Measurements from ENCODE around the gene GRK3. TPM values are rescaled to one million over a fixed set of nuclear protein-coding genes. Genes with fewer than 3 reads are reported as not detected.
A peak's percentile ranks its signal among the peaks of the same experiment; 100 is the strongest.

The GRK3 gene
- total RNA-seq, 1 donor from 2014 or later, result 7.1 TPM

DNA sequence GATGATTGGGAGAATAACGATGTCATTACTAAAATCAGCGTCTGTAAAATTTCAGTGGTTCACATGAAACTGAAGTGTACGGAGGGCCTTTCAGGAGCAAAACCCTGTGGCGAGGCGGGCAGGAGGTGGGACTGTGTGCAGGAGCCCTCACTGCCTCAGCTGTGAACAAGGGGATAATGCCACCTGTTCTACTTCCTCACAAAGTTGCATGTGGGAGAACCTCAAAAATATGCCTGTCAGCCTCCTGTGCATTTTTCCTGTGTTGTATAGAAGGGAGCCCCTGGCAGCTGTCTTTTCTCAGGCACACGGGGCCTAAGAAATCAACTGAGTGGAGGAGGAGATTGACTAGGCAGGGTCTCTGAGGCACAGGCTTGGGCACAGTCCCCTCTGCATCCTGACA is 134.5 kb downstream of the GRK3 start:
- no peaks in the 10 kb centered on the region for H3K9me3 Mint-ChIP-seq (ENCODE audit: unreplicated experiment)
- no peak for DNase-seq (ENCODE audit: low spot score)
- peaks cover 4% of the 10 kb centered on the region for H3K4me1 Mint-ChIP-seq (ENCODE audit: unreplicated experiment)
- H3K27me3 Mint-ChIP-seq (ENCODE audit: unreplicated experiment), result peaks cover 4% of the 10 kb centered on the region
- H3K4me3 Mint-ChIP-seq (ENCODE audit: unreplicated experiment), result peak overlapping the region; percentile 38
- no peak overlapping the region for H3K27ac Mint-ChIP-seq (ENCODE audit: unreplicated experiment)
- TF ChIP-seq, protein P1, sequence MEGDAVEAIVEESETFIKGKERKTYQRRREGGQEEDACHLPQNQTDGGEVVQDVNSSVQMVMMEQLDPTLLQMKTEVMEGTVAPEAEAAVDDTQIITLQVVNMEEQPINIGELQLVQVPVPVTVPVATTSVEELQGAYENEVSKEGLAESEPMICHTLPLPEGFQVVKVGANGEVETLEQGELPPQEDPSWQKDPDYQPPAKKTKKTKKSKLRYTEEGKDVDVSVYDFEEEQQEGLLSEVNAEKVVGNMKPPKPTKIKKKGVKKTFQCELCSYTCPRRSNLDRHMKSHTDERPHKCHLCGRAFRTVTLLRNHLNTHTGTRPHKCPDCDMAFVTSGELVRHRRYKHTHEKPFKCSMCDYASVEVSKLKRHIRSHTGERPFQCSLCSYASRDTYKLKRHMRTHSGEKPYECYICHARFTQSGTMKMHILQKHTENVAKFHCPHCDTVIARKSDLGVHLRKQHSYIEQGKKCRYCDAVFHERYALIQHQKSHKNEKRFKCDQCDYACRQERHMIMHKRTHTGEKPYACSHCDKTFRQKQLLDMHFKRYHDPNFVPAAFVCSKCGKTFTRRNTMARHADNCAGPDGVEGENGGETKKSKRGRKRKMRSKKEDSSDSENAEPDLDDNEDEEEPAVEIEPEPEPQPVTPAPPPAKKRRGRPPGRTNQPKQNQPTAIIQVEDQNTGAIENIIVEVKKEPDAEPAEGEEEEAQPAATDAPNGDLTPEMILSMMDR (IDR thresholded peaks at IDR 0.05; ENCODE audit: unreplicated experiment), result no peak
- H3K36me3 Mint-ChIP-seq (ENCODE audit: low read depth, unreplicated experiment), result peaks cover 3% of the 10 kb centered on the region

DNA sequence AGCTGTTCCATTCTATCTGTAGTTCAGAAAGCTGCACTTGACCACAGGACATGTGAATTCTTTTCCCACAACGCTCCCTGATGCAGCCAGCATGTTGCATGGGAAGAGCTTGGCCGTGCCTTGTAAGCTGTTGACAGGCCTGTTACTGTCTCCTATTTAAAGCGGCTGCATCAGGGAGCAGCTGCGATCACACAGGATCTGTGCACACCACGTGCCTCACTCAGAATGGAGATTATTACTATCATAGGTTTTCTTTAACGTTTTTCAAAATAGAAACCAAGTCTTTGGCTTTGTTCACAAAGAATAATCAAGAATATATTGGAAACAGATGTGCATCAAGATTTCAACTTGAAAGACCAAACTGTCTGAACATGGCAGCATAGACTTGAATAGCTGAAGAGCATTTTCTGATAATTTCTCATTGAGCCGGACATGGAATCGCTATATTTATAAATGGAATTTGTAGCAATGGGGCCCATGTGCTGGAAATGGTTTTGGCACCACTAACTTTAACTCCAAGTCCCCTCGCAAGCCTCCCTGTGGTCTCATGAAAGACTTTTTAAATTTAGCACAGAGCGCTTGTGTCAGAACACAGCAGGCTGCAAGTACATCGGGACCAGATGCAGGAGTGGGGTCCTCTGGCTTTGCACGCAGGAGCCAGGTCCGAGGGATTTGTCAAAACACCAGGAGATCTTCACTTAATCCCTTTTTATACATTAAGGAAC is 136.7 kb downstream of the GRK3 start:
- H3K4me3 Mint-ChIP-seq (ENCODE audit: unreplicated experiment), result no peak overlapping the region
- peaks cover 4% of the 10 kb centered on the region for H3K4me1 Mint-ChIP-seq (ENCODE audit: unreplicated experiment)
- H3K27ac Mint-ChIP-seq (ENCODE audit: unreplicated experiment), result no peak overlapping the region
- TF ChIP-seq, protein P1 (IDR thresholded peaks at IDR 0.05; ENCODE audit: unreplicated experiment), result no peak
- peaks cover 6% of the 10 kb centered on the region for H3K27me3 Mint-ChIP-seq (ENCODE audit: unreplicated experiment)
- no peak for DNase-seq (ENCODE audit: low spot score)
- peaks cover 3% of the 10 kb centered on the region for H3K36me3 Mint-ChIP-seq (ENCODE audit: low read depth, unreplicated experiment)
- H3K9me3 Mint-ChIP-seq (ENCODE audit: unreplicated experiment), result no peaks in the 10 kb centered on the region

DNA sequence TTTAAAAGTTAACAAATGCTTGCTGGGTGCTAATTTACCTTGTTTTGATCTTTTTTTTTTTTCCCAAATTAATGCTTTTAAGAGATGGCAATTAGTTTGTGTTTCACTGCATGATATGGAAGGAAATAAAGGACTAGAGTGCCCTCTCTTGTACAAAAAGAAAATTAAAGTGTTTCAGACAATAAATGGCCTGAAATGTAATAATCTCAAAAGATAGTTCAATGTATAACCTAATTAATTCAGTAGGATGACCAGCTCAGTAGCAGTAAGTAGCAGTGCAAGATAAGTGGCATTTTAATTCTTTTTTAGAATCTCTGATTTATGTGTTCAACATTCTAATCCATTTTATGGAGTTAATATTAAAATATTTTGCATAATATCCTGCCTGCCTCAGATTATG is 137.6 kb downstream of the GRK3 start:
- H3K4me3 Mint-ChIP-seq (ENCODE audit: unreplicated experiment), result no peak overlapping the region
- peaks cover 6% of the 10 kb centered on the region for H3K27me3 Mint-ChIP-seq (ENCODE audit: unreplicated experiment)

GRCh38 chr22:25702571-25703167 is 138.2 kb downstream of the GRK3 start:
- Mint-ChIP-seq H3K9me3 (ENCODE audit: unreplicated experiment) (no peaks in the 10 kb centered on the region), H3K4me1 (ENCODE audit: unreplicated experiment) (peaks cover 4% of the 10 kb centered on the region), H3K36me3 (ENCODE audit: low read depth, unreplicated experiment) (peaks cover 5% of the 10 kb centered on the region), H3K27me3 (ENCODE audit: unreplicated experiment) (peaks cover 6% of the 10 kb centered on the region), H3K27ac (ENCODE audit: unreplicated experiment) (no peak overlapping the region), H3K4me3 (ENCODE audit: unreplicated experiment) (no peak overlapping the region)
- DNase-seq (ENCODE audit: low spot score), result no peak
- TF ChIP-seq, protein P1 (IDR thresholded peaks at IDR 0.05; ENCODE audit: unreplicated experiment), result no peak

More for the DNA sequence above, 137.6 kb downstream of the GRK3 start:
- H3K9me3 Mint-ChIP-seq (ENCODE audit: unreplicated experiment), result no peaks in the 10 kb centered on the region
- peaks cover 4% of the 10 kb centered on the region for H3K4me1 Mint-ChIP-seq (ENCODE audit: unreplicated experiment)
- DNase-seq (ENCODE audit: low spot score), result no peak
- TF ChIP-seq, protein P1 (IDR thresholded peaks at IDR 0.05; ENCODE audit: unreplicated experiment), result no peak
- no peak overlapping the region for H3K27ac Mint-ChIP-seq (ENCODE audit: unreplicated experiment)
- peaks cover 5% of the 10 kb centered on the region for H3K36me3 Mint-ChIP-seq (ENCODE audit: low read depth, unreplicated experiment)

DNA sequence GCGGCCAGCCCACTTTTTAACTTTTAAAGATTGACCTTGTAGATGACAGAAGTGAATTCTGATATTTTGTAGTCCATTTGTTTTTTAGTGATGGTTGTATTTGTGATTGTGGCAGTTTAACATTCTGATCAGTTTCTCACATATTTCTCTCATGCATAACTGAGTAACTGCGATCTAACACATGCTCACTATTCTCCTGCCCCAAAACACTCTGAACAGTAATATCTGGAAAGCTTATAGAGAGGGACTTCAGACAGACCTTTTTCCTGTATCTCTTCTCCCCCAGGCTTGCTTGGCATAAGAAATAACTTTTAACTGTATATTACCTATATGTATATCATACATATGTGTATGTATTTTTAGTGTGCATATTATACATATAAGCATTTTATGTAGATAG is 140.2 kb downstream of the GRK3 start:
- Mint-ChIP-seq H3K4me3 (ENCODE audit: unreplicated experiment) (no peak overlapping the region), H3K27ac (ENCODE audit: unreplicated experiment) (no peak overlapping the region), H3K9me3 (ENCODE audit: unreplicated experiment) (no peaks in the 10 kb centered on the region), H3K4me1 (ENCODE audit: unreplicated experiment) (no peaks in the 10 kb centered on the region), H3K36me3 (ENCODE audit: low read depth, unreplicated experiment) (peaks cover 5% of the 10 kb centered on the region), H3K27me3 (ENCODE audit: unreplicated experiment) (peaks cover 3% of the 10 kb centered on the region)
- TF ChIP-seq, protein P1 (IDR thresholded peaks at IDR 0.05; ENCODE audit: unreplicated experiment), result no peak
- no peak for DNase-seq (ENCODE audit: low spot score)

Data from endothelial cell (in vitro differentiated cells).